Mammary epithelial cell (primary cell): ENCODE measurements around the gene ADAMTS4.

ENCODE experiments used
- EZH2 ChIP-seq: IDR thresholded peaks from 2 replicates; pipeline ENCODE4 v1.6.1; 2012; ENCODE audit warnings: low read length, inconsistent platforms, borderline replicate concordance
- TF ChIP-seq, protein P1 (sequence below), 2 donors: IDR thresholded peaks in 1 of 2; conservative IDR thresholded peaks in 1 of 2; 2 replicates each; pipeline ENCODE4 v1.5.1; 2011 to 2012; ENCODE audit warnings: inconsistent platforms in 2 of 2, low read length in 2 of 2, mild to moderate bottlenecking in 2 of 2, control low read depth in 1 of 2, low read depth in 1 of 2; ENCODE audit not compliant: insufficient read depth in 1 of 2; ENCODE audit errors: extremely low read depth in 1 of 2

DNA sequence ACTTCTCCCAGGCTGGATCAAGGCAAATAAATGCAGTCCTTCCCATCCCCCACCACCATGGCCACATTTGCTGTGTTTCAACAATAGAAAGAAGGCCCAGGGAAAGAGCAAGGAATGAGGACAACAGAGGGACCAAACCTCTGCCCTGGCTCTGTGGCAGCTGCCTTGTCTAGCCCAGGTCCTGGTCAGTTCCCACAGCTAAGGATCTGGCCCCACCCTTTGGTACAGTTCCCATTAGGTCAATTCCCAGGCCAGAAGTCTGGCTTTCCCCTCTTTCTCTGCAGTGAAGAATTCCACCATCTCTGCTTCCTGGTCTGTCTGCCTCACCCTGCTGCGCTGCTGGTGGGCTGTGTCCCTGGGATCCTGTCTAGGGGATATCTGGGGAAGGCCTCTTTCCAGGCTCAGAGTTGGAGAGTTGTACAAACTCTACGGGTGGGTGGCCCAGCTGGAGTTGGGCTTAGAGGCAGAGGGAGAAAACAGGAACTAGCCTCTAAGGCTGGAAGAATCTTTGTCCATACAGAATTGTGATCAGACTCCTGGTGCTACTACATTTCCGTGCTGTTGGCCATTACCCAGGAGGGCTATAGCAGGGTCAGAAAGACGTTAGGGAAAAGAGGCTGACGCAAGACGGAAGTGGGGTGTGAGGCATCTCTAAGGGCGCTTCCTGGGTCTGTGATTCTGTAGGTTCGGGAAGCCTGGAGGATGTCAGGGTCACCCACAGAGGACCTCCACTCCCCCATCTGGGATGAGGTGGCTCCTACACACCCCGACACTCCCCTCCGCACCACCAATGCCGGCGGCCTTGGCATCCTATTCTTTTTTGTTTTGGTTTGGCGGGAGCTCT, 2.4 kb upstream of the ADAMTS4 start:
- TF ChIP-seq, protein P1, sequence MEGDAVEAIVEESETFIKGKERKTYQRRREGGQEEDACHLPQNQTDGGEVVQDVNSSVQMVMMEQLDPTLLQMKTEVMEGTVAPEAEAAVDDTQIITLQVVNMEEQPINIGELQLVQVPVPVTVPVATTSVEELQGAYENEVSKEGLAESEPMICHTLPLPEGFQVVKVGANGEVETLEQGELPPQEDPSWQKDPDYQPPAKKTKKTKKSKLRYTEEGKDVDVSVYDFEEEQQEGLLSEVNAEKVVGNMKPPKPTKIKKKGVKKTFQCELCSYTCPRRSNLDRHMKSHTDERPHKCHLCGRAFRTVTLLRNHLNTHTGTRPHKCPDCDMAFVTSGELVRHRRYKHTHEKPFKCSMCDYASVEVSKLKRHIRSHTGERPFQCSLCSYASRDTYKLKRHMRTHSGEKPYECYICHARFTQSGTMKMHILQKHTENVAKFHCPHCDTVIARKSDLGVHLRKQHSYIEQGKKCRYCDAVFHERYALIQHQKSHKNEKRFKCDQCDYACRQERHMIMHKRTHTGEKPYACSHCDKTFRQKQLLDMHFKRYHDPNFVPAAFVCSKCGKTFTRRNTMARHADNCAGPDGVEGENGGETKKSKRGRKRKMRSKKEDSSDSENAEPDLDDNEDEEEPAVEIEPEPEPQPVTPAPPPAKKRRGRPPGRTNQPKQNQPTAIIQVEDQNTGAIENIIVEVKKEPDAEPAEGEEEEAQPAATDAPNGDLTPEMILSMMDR (conservative IDR thresholded peaks at IDR 0.05 in 1 of 2, IDR thresholded peaks at IDR 0.05 in 1 of 2; ENCODE audit: extremely low read depth in 1 of 2, insufficient read depth in 1 of 2, low read depth in 1 of 2, low read length in 2 of 2) = no peak
- TF ChIP-seq EZH2 = no peak
